ENCODE results near the gene DAPK2.
A peak's percentile ranks its signal among the peaks of the same experiment; 100 is the strongest.

The DAPK2 gene

GRCh38 chr15:63997715-63998442, 48.4 kb downstream of the DAPK2 start:
- Mint-ChIP-seq H3K9me3 (no peaks in the 10 kb centered on the region), H3K27ac (ENCODE audit: low read depth) (no peak overlapping the region), H3K27me3 (no peaks in the 10 kb centered on the region), H3K4me1 (peaks cover 17% of the 10 kb centered on the region), H3K36me3 (ENCODE audit: insufficient read depth) (peaks cover 5% of the 10 kb centered on the region), H3K4me3 (no peak overlapping the region)
- ATAC-seq (replicated peaks; ENCODE audit: extremely low read depth, poor library complexity, severe bottlenecking) (no peak), DNase-seq (ENCODE audit: low spot score in 2 of 2) (no peak)

DNA sequence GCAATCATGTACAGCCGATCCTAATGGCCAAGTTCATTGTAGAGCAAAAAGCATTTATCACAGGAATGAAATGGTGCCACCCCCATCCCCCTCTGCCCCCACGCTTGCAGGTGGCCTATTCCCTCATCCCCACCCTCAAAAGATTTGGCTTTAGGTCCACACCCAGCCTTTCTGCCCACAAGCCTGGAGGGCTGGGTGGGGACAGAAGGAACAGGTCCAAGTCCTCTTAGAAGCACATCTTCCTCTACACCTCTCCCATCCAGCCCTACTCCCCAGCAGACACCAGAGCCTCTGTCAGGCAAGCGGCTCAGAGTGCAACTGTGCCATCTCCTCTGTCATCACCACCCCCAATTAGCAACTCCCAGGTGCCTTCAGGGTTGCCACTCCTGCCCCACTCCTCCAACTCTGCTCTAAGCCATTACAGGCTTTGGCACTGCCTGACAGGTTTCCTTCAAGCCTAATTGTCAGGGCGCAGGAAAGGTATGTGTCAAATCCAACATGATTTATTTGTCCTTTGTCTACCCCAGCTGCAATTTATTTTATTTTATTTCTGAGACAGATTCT, 49.4 kb downstream of the DAPK2 start:
- no peak for DNase-seq (ENCODE audit: low spot score in 2 of 2)
- H3K4me3 Mint-ChIP-seq: no peak overlapping the region
- H3K4me1 Mint-ChIP-seq: peaks cover 17% of the 10 kb centered on the region
- peaks cover 3% of the 10 kb centered on the region for H3K36me3 Mint-ChIP-seq (ENCODE audit: insufficient read depth)
- H3K27ac Mint-ChIP-seq (ENCODE audit: low read depth): peak overlapping the region; percentile 3
- H3K9me3 Mint-ChIP-seq: no peaks in the 10 kb centered on the region
- ATAC-seq (replicated peaks; ENCODE audit: extremely low read depth, poor library complexity, severe bottlenecking): no peak
- H3K27me3 Mint-ChIP-seq: no peaks in the 10 kb centered on the region

- Mint-ChIP-seq H3K36me3 (ENCODE audit: insufficient read depth) (peaks cover 3% of the 10 kb centered on the region), H3K9me3 (no peaks in the 10 kb centered on the region), H3K27ac (ENCODE audit: low read depth) (no peak overlapping the region), H3K4me3 (no peak overlapping the region), H3K27me3 (no peaks in the 10 kb centered on the region), H3K4me1 (peaks cover 17% of the 10 kb centered on the region)
- DNase-seq (ENCODE audit: low spot score in 2 of 2): no peak
- ATAC-seq (replicated peaks; ENCODE audit: extremely low read depth, poor library complexity, severe bottlenecking): no peak
Observed at GRCh38 chr15:63995789-63996188, 50.5 kb downstream of the DAPK2 start.

GRCh38 chr15:63994073-63994600, 52.1 kb downstream of the DAPK2 start:
- H3K4me1 Mint-ChIP-seq: peaks cover 17% of the 10 kb centered on the region

GRCh38 chr15:63992300-63992699, 54.0 kb downstream of the DAPK2 start:
- no peak overlapping the region for H3K4me3 Mint-ChIP-seq
- no peak for ATAC-seq (replicated peaks; ENCODE audit: extremely low read depth, poor library complexity, severe bottlenecking)

More at GRCh38 chr15:63994073-63994600, 52.1 kb downstream of the DAPK2 start:
- Mint-ChIP-seq H3K27me3 (no peaks in the 10 kb centered on the region), H3K36me3 (ENCODE audit: insufficient read depth) (peaks cover 2% of the 10 kb centered on the region), H3K9me3 (no peaks in the 10 kb centered on the region), H3K4me3 (no peak overlapping the region), H3K27ac (ENCODE audit: low read depth) (no peak overlapping the region)
- no peak for DNase-seq (ENCODE audit: low spot score in 2 of 2)
- no peak for ATAC-seq (replicated peaks; ENCODE audit: extremely low read depth, poor library complexity, severe bottlenecking)

DNA sequence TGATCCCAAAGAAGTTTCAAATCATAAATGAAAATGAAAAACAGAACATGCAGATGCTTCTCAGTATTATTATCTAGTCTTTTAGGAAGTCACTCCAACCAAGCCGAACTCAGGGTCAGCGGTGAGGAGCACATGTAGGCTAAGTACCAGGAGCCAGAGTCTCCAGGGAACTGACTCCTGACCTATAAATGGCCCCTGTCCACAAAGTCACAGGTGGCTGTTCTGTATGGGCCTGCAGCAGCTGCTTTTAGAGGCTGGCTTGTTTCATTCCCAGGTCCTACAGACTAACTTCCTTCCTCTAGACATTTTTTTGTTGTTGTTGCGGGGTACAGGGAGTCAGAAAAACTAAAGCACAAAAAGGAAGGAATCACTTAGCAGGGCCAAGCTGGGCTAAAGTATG, 54.6 kb downstream of the DAPK2 start:
- no peak for ATAC-seq (replicated peaks; ENCODE audit: extremely low read depth, poor library complexity, severe bottlenecking)
- no peak overlapping the region for H3K27ac Mint-ChIP-seq (ENCODE audit: low read depth)
- H3K27me3 Mint-ChIP-seq: no peaks in the 10 kb centered on the region
- H3K9me3 Mint-ChIP-seq: no peaks in the 10 kb centered on the region
- H3K4me3 Mint-ChIP-seq: no peak overlapping the region
- peaks cover 14% of the 10 kb centered on the region for H3K4me1 Mint-ChIP-seq
- no peak for DNase-seq (ENCODE audit: low spot score in 2 of 2)
- peaks cover 1% of the 10 kb centered on the region for H3K36me3 Mint-ChIP-seq (ENCODE audit: insufficient read depth)

More at GRCh38 chr15:63992300-63992699, 54.0 kb downstream of the DAPK2 start:
- H3K36me3 Mint-ChIP-seq (ENCODE audit: insufficient read depth): peaks cover 1% of the 10 kb centered on the region
- H3K27ac Mint-ChIP-seq (ENCODE audit: low read depth): peak overlapping the region; percentile 19
- DNase-seq (ENCODE audit: low spot score in 2 of 2): no peak
- no peaks in the 10 kb centered on the region for H3K27me3 Mint-ChIP-seq
- H3K9me3 Mint-ChIP-seq: no peaks in the 10 kb centered on the region
- peaks cover 17% of the 10 kb centered on the region for H3K4me1 Mint-ChIP-seq

GRCh38 chr15:63990454-63990853, 55.8 kb downstream of the DAPK2 start:
- peaks cover 1% of the 10 kb centered on the region for H3K4me1 Mint-ChIP-seq
- H3K4me3 Mint-ChIP-seq: no peak overlapping the region

DNA sequence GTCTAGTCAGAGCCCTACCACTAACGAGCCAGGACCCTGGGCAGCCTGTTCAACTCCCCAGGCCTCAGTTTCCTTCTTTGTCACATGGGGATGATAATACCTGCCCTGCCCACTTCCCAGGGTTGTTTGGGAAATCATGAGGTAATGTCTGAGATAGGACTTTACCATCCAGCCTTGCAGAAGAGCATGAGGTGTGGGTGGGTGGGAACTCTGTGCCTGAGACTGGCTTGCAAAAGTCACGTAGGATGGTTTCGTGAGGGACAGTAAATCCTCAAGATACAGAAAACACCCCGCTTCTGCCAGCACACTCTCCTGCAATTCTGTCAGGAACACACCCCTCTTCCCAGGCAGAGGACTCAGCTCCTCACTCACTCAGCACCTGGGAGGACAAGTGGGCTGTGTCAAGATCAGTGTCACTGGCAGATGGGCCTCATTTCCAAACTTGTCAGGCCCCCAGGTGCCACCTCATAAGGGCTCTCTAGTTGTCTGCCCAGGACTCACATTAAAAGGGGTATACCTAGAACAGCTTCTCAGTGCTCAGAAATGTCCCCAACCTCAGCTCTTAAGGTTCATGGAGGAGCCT, 58.4 kb downstream of the DAPK2 start:
- ATAC-seq (replicated peaks; ENCODE audit: extremely low read depth, poor library complexity, severe bottlenecking) (no peak), DNase-seq (ENCODE audit: low spot score in 2 of 2) (no peak)
- no peaks in the 10 kb centered on the region for H3K36me3 Mint-ChIP-seq (ENCODE audit: insufficient read depth)
- no peaks in the 10 kb centered on the region for H3K9me3 Mint-ChIP-seq
- no peak overlapping the region for H3K4me3 Mint-ChIP-seq
- H3K27ac Mint-ChIP-seq (ENCODE audit: low read depth): no peak overlapping the region
- H3K4me1 Mint-ChIP-seq: no peaks in the 10 kb centered on the region
- H3K27me3 Mint-ChIP-seq: no peaks in the 10 kb centered on the region

More at GRCh38 chr15:63990454-63990853, 55.8 kb downstream of the DAPK2 start:
- no peak for ATAC-seq (replicated peaks; ENCODE audit: extremely low read depth, poor library complexity, severe bottlenecking)
- Mint-ChIP-seq H3K36me3 (ENCODE audit: insufficient read depth) (peaks cover 1% of the 10 kb centered on the region), H3K27ac (ENCODE audit: low read depth) (peak overlapping the region; percentile 12), H3K9me3 (no peaks in the 10 kb centered on the region), H3K27me3 (no peaks in the 10 kb centered on the region)
- DNase-seq (ENCODE audit: low spot score in 2 of 2): no peak

- ATAC-seq (replicated peaks; ENCODE audit: extremely low read depth, poor library complexity, severe bottlenecking): peak; percentile 43
- H3K4me1 Mint-ChIP-seq: no peaks in the 10 kb centered on the region
- no peaks in the 10 kb centered on the region for H3K9me3 Mint-ChIP-seq
- H3K27ac Mint-ChIP-seq (ENCODE audit: low read depth): no peak overlapping the region
- no peak for DNase-seq (ENCODE audit: low spot score in 2 of 2)
- H3K27me3 Mint-ChIP-seq: no peaks in the 10 kb centered on the region
- no peaks in the 10 kb centered on the region for H3K36me3 Mint-ChIP-seq (ENCODE audit: insufficient read depth)
- no peak overlapping the region for H3K4me3 Mint-ChIP-seq
Observed at GRCh38 chr15:63986751-63987341, 59.4 kb downstream of the DAPK2 start.

GRCh38 chr15:63986185-63986680, 60.1 kb downstream of the DAPK2 start:
- DNase-seq (ENCODE audit: low spot score in 2 of 2): no peak
- H3K27me3 Mint-ChIP-seq: no peaks in the 10 kb centered on the region

DNA sequence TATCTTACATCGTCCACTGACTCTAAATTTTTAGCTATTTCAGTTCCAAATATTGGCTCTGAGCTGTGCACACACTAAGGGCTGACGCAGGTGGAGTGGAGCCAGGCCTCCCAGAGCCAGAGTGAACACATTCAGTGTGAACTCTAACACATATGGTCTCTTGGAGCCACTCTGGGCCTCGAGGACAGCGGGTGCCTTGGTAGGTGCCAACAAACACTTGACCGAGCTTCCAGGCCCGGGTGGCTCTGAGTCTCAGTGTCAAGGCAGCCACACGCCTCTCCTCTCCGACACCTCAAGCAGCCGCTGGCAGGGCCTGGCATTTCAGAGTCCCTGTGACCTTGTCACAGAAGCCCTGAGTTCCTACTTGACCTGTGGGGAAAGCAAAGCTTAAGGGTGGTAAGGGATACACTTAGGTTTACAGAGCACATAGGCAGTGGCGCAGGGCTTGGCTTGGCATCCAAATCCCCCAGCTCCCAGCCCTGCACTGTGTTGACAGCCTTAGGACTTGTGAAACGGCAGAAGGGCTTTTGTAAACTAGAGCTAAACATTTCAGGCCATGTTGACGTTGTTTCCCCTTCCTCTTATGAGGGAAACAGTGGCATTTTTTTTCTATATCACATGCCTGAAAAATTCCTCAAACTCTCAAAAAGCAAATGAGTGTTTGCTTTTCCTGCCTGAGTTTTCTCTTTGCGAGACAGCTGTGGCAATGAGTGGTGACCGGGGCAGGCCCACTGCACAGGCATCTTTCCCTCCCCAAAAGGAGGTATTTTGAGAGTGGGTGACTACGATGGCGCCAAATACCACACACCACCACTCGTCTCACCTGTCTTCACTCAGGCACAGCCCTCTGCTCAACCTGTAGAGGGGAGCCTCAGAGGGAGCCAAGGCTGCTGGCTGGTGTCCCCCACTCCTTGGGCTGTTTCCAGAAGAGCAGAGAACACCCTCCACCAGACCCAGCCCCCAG, 60.8 kb downstream of the DAPK2 start:
- Mint-ChIP-seq H3K27me3 (no peaks in the 10 kb centered on the region), H3K4me3 (no peak overlapping the region), H3K27ac (ENCODE audit: low read depth) (peak overlapping the region; percentile 29), H3K4me1 (no peaks in the 10 kb centered on the region), H3K9me3 (no peaks in the 10 kb centered on the region), H3K36me3 (ENCODE audit: insufficient read depth) (no peaks in the 10 kb centered on the region)
- no peak for DNase-seq (ENCODE audit: low spot score in 2 of 2)
- no peak for ATAC-seq (replicated peaks; ENCODE audit: extremely low read depth, poor library complexity, severe bottlenecking)

More at GRCh38 chr15:63986185-63986680, 60.1 kb downstream of the DAPK2 start:
- Mint-ChIP-seq H3K4me3 (no peak overlapping the region), H3K27ac (ENCODE audit: low read depth) (peak overlapping the region; percentile 29), H3K36me3 (ENCODE audit: insufficient read depth) (no peaks in the 10 kb centered on the region), H3K9me3 (no peaks in the 10 kb centered on the region), H3K4me1 (no peaks in the 10 kb centered on the region)
- no peak for ATAC-seq (replicated peaks; ENCODE audit: extremely low read depth, poor library complexity, severe bottlenecking)

DNA sequence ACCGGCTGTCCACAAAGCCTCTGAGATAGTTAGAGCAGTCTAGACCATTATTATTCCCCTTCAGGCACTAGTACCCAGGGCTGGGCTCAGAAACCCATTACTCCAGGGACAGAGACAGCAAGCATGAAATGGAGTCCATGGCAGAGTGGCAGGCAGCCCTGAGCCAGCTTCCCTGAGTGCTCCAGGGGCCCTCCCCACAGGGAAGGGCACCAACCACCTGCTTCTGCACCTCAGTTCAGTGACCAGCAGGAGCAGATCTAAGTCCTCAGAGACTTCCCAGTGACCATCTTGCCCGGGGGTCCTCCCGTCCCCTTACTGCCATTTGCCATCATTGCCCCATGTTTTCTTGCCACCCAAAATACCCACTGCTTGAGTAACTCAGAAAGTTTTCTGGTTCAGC, 62.0 kb downstream of the DAPK2 start:
- no peak for ATAC-seq (replicated peaks; ENCODE audit: extremely low read depth, poor library complexity, severe bottlenecking)
- H3K27ac Mint-ChIP-seq (ENCODE audit: low read depth): no peak overlapping the region
- no peak for DNase-seq (ENCODE audit: low spot score in 2 of 2)
- no peaks in the 10 kb centered on the region for H3K36me3 Mint-ChIP-seq (ENCODE audit: insufficient read depth)
- H3K4me1 Mint-ChIP-seq: no peaks in the 10 kb centered on the region
- H3K9me3 Mint-ChIP-seq: no peaks in the 10 kb centered on the region
- H3K27me3 Mint-ChIP-seq: no peaks in the 10 kb centered on the region
- H3K4me3 Mint-ChIP-seq: no peak overlapping the region
